Adrenal gland (tissue), 12 donors: ENCODE measurements around the gene PDZRN3. TPM values are rescaled to one million over a fixed set of nuclear protein-coding genes. Genes with fewer than 3 reads are reported as not detected.

Experiments
- DNase-seq, 7 donors: peaks; one replicate each; pipeline ENCODE4 v3.0.0-alpha.2; 2019 to 2020
- H3K27ac ChIP-seq, 5 donors: fragments of 200-600 bp; sonication (generic) in 4 of 5; 1 replicate in 3 of 5; 2 replicates in 2 of 5; pipeline versions ENCODE4 v1.5.1 to v1.8.0; 2016 to 2020; ENCODE audit warnings: mild to moderate bottlenecking in 1 of 5
- H3K27me3 ChIP-seq: fragments of 200-600 bp; 2 replicates; pipeline ENCODE4 v1.8.0; 2021
- H3K36me3 ChIP-seq, 2 donors: fragments of 200-600 bp; replicated peaks in 1 of 2; 1 replicate in 1 of 2; 2 replicates in 1 of 2; pipeline versions ENCODE4 v1.5.1 to v1.8.0; 2018 to 2022
- H3K4me1 ChIP-seq, 2 donors: fragments of 200-600 bp; replicated peaks in 1 of 2; 1 replicate in 1 of 2; 2 replicates in 1 of 2; pipeline versions ENCODE4 v1.5.1 to v1.8.0; 2018 to 2021
- H3K4me3 ChIP-seq, 4 donors: fragments of 200-600 bp; sonication (generic) in 3 of 4; one replicate each; pipeline ENCODE4 v1.5.1; 2016 to 2018
- H3K9me3 ChIP-seq, 3 donors: fragments of 200-600 bp; sonication (generic) in 1 of 3; replicated peaks in 1 of 3; 1 replicate in 2 of 3; 2 replicates in 1 of 3; pipeline versions ENCODE4 v1.5.1 to v1.8.0; 2016 to 2021
- CTCF ChIP-seq, 6 experiments: fragments of 450-650 bp in 4 of 6; fragments of 200-600 bp in 2 of 6; sonication (generic) in 1 of 6; IDR thresholded peaks; 1 replicate in 5 of 6; 2 replicates in 1 of 6; pipeline versions ENCODE4 v1.5.1 to v1.8.0; 2016 to 2021; ENCODE audit warnings: antibody characterized with exemption in 6 of 6, mild to moderate bottlenecking in 2 of 6, moderate library complexity in 1 of 6
- POLR2A ChIP-seq, 2 donors: fragments of 450-650 bp; IDR thresholded peaks; one replicate each; pipeline ENCODE4 v1.6.1; 2017; ENCODE audit warnings: antibody characterized with exemption in 2 of 2, mild to moderate bottlenecking in 2 of 2, moderate library complexity in 1 of 2
- WGBS, 4 donors: extraction: QIAGEN DNeasy Blood & Tissue Kit in 2 of 4; methylation state at CpG; one replicate each; pipeline versions ENCODE4 v1.1.5 to v1.1.7; 2013 to 2017; 5-methylcytosine and 5-hydroxymethylcytosine counted together
- intact Hi-C, 2 donors: fragments of 100-400 bp; cut with DNase I; formaldehyde crosslinking; loops; one replicate each; pipeline versions ENCODE4 v1.14.1 to v1.15.0; 2022 to 2023
- polyA plus RNA-seq, 3 donors: library from polyadenylated mRNA; stranded (reverse); fragments of 200-250 nt in 2 of 3; fragments of 350-450 nt in 1 of 3; fragmentation: Illumina TruSeq in 1 of 3; extraction: RNeasy Lipid Tissue Mini Kit (QIAGEN cat#74804) in 1 of 3; gene quantifications; one replicate each; pipeline ENCODE4 v1.2.3, GENCODE V29; 2013 to 2014
- small RNA-seq, 2 donors: library from RNA; depleted of rRNA; stranded (forward); fragments of <200 nt; gene quantifications; one replicate each; pipeline ENCODE3, GENCODE V24; 2016
- total RNA-seq, 9 donors: library from RNA; depleted of rRNA in 4 of 9; stranded (reverse); fragments of >200 nt in 4 of 9; fragments of 120-200 nt in 1 of 9; fragmentation: NEBNext Ultra II Directional in 1 of 9; extraction: Animal tissue kit (Norgen Biotek cat#: 25700) in 1 of 9; gene quantifications; one replicate each; pipeline versions ENCODE4 v1.1.0 to v1.2.4, GENCODE V29; 2013 to 2023
- donor health status: healthy with polysubstance abuse.
- donor health status: Bipolar disorder and iron deficiency.
- donor health status: DM: yes; HTN: yes; CAD: no.
- donor health status: DM: no; HTN: no; CAD: no.
- donor health status: DM: no; HTN: no; CAD: no.
- donor health status: DM: yes; HTN: yes; CAD: no.

The PDZRN3 gene
- total and polyA plus RNA-seq, 12 donors, result 11.5 to 126 (median 64.1) TPM

DNA sequence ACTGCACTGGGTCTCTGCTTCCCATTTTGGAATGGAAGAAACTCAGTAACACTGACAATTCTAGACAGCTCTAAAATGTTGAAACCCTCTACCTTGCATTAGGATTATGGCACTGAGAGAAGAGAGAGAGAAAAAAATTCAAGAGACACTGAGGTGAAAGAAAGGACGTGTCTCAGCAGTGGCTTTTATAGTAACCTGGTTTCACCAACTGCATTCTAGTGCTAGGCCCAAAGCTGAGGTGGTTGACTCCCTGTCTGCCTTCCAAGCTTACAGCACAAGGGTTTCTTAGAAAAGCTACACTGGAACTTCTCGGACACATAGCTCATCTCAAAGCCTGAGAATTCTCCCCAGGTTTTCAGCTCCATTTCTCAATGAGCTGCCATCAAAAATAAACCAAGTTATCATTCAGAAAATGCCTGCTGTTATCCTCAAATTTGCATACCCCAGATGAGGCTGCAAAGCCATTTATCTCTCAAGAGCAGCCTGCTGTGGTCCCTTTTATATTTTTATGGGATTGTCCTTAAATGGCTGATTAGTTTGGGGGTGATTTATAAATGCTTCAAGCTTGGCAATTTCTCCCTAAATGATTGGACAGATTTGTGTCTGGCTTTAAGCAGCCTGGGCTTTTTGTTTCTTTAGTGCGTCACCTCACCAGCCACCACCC lies 283.3 kb downstream of the PDZRN3 start:
- 73 to 92% (median 82%) methylated on average over 3 of the region's 3 CpGs for WGBS, 4 donors
- DNase-seq, result no peak
- intact Hi-C loops, result no loop called here

GRCh38 chr3:73332558-73332957 lies 292.2 kb downstream of the PDZRN3 start:
- intact Hi-C loops, result no loop called here
- H3K9me3 ChIP-seq, result no peaks in the 10 kb centered on the region
- H3K27me3 ChIP-seq, result no peaks in the 10 kb centered on the region
- no peak for DNase-seq
- H3K36me3 ChIP-seq, result no peaks in the 10 kb centered on the region
- no peak overlapping the region for H3K27ac ChIP-seq
- TF ChIP-seq CTCF (IDR thresholded peaks at IDR 0.05), result no peak
- no peak for TF ChIP-seq POLR2A (IDR thresholded peaks at IDR 0.05)
- no peak overlapping the region for H3K4me3 ChIP-seq
- no peaks in the 10 kb centered on the region for H3K4me1 ChIP-seq
- WGBS, 4 donors, result 69 to 86% (median 76%) methylated on average over 3 of the region's 3 CpGs

More for the DNA sequence above, 283.3 kb downstream of the PDZRN3 start:
- Histone ChIP-seq H3K27me3 (no peaks in the 10 kb centered on the region), H3K36me3 (no peaks in the 10 kb centered on the region), H3K27ac (no peak overlapping the region), H3K4me1 (no peaks in the 10 kb centered on the region), H3K4me3 (no peak overlapping the region), H3K9me3 (no peaks in the 10 kb centered on the region)
- TF ChIP-seq CTCF (IDR thresholded peaks at IDR 0.05) (no peak), POLR2A (IDR thresholded peaks at IDR 0.05) (no peak)

Small RNAs within 50 kb of the gene (small RNA-seq; reads per million reads assigned to genes)
- 0 reads per million in 2 donors for gene RNU7-119P
